Activated gamma-delta T cell treated with Interleukin-2 at 50 U/mL for 16 hours (primary cell): ENCODE data around the gene IRF4.

Experiments
- DNase-seq: peaks from one replicate; pipeline ENCODE4 v3.0.0-alpha.2; 2020

Gene IRF4

GRCh38 chr6:391559-392440 lies at the start of gene IRF4:
Gene IRF4 (plus strand): TSS chr6:391752. CDS start chr6:393153, 1,401 bp downstream.
- DNase-seq, result no peak

DNA sequence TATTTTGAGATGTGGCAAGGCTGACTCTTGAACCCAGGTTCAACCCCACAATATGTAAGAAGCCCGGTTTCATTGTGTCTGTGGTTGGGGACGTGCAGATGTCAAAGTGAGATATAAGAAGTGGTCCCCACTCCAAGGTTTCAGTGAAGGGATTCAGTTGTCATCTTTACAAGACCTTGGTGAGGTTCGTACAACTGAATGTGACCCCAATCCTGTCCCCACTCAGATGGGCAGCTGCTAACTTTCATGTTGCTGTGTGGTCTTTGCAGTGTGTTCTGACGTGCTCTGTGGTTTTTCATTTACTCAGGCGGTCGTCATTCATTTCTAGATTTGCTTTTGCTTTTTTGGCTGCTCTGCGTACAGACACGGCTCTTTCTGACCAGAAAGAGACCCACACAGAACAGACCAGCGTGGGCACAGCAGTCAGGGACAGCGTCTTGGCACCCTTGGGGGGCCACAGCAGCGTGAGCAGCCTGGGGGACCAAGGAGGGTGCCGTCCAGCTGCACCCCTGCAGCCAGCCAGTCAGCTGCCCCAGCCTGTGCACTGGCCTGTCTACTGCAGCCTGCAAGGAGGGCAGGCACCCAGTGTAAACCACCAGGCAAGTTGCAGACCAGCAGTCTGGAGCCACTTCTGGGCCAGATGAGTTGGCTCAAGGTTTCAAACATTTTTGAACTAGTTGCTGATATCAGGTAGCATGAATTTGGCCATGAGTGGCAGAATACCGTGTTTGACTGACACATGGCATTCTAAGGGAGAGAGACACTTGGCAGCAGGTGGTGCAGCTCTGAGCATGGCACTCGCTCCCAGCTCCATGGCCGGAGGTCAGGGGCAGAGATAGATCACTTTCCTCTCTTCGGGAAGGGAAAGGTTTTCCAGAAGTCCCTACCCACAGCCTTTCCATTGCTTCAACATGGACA lies 49.4 kb upstream of the IRF4 start:
- no peak for DNase-seq

- no peak for DNase-seq
These were observed 48.7 kb upstream of the IRF4 start for GRCh38 chr6:342832-343179.

DNA sequence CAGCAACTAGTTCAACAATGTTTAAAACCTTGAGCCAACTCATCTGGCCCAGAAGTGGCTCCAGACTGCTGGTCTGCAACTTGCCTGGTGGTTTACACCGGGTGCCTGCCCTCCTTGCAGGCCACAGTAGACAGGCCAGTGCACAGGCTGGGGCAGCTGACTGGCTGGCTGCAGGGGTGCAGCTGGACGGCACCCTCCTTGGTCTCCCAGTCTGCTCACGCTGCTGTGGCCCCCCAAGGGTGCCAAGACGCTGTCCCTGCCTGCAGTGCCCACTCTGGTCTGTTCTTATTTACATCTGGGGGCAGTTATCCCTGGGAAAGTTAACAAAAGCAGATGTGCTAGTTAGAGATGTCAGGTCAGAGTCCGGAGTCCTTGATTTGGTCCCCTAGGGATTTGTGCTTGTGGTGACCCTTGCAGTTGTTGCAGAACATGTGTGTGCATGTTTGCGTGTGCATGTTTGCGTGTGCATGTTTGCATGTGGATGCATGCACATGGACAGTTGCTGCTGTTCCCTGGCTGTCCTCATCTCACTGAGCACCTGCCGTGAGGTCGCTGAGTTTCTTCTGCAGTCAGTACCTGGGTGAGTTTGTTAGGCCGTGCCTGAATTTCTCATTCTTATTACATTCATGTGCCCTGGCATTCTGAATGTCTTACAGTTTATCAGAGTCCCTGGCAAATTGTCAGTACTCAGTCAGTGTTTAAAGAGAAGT lies 48.2 kb upstream of the IRF4 start:
- no peak for DNase-seq

DNA sequence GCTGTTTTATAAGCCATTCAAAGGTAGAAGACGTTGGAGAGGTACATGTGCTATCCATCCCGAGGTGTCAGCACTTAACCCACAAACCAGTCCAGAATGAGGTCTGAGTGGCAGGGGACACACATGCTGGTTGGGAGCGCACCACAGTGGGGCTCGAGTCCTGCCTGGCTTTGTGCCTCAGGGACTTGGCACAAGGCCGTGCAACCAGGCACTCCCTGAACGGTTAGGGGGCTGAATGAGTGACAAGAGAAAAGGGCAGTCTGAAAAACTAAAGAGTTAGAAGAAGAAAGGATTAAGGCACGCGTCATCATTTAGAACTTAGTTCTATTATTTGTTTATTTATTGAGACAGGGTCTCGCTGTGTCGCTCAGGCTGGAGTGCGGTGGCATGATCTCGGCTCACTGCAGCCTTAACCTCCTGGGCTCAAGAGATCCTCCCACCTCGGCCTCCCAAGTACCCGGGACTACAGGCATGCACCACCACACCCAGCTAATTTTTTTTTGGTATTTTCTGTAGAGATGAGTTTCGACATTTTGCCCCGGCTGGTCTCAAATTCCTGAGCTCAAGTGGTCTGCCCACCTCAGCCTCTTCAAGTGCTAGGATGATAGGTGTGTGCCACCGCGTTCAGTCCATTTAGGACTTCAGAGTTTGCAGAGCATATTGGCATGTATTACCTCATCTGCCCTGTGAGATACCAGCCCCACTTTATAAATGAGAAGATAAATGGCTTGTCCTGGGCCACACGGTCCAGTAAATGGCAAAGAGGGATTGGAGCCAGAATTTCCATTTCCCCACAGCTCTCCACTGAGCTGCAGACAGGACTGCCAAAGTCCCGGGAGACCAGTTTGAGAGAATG lies 47.4 kb upstream of the IRF4 start:
- no peak for DNase-seq

DNA sequence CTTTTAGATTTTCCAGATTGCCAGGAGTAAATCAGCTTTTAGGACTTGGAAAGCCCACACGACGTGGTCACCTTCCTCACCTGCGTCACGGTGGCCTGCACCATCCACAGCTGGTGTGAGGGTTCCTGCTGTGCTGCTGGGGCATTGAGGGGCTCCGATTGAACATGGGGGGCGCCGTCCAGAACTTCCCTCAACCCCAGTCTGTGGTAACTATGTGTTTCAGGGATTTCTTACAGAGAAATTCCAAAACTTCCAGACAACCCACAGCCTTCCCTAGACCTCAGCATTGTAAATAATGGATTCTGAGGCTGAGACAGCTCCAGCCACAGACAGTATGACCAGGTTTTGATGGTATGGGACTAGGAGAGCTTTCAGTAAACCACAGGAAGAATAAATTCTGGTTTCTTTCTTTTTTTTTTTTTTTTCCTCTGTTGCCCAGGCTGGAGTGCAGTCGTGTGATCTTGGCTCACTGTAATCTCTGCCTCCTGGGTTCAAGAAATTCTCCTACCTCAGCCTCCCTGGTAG lies 46.7 kb upstream of the IRF4 start:
- no peak for DNase-seq

DNA sequence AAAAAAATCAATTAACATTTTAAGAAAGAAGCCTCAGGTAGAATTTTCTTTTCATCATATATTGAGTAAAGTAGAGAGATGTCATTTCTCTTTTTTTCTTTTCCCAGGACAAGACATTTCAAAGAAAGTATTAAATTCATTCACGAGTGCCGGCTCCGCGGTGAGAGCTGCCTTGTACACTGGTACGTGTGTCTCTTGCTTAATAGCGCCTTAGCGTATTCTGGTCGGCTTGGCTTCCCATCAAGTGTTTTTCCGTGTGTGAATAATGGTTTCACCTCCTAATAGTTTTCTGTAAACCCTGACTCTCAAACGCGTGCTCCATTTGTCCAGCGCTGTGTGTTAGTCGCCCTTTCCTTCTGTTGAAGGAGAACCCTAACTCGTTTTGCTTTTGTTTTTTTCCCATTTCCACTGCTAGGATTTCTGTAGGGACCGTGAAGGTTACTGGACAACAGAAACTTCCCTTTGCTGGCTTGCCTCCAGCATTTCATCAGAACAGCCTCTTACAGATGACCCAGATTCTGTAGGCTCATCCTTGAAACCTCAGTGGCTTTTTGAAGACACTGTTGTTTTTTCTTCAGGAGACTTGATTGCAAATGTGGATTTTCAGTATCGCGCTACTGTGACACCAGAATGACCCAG lies 45.7 kb upstream of the IRF4 start:
- DNase-seq, result no peak

DNA sequence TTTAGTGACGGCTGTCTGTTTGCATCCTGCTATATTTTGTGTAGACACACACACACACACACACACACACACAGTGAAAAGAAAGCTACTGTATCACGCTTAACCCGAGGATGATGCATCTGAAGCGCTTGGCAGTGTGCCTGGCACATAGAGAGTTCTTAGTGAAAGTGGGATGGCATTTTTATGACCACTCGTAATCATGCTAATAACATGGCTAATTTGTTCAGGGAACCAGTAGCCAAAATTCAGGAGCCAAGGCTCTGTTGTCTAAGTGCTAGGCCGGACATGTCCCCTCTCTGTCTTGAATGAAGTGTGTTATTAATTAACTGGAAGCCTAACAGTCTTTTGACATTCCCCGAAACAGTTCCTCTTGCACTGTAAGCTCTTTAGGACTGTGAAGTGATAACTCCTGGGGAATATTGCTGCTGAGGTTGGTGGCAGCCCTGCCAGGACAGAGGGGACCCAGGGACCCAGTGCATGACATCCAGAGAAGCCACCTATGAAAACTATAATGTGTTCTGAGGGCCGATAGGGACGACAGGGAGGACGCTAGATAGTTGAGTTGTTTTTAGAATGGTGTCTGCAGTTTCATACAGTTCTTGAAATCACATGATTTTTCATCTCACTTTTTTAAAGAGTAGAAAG lies 45.0 kb upstream of the IRF4 start:
- DNase-seq, result no peak

GRCh38 chr6:347232-347631 lies 44.3 kb upstream of the IRF4 start:
- no peak for DNase-seq

DNA sequence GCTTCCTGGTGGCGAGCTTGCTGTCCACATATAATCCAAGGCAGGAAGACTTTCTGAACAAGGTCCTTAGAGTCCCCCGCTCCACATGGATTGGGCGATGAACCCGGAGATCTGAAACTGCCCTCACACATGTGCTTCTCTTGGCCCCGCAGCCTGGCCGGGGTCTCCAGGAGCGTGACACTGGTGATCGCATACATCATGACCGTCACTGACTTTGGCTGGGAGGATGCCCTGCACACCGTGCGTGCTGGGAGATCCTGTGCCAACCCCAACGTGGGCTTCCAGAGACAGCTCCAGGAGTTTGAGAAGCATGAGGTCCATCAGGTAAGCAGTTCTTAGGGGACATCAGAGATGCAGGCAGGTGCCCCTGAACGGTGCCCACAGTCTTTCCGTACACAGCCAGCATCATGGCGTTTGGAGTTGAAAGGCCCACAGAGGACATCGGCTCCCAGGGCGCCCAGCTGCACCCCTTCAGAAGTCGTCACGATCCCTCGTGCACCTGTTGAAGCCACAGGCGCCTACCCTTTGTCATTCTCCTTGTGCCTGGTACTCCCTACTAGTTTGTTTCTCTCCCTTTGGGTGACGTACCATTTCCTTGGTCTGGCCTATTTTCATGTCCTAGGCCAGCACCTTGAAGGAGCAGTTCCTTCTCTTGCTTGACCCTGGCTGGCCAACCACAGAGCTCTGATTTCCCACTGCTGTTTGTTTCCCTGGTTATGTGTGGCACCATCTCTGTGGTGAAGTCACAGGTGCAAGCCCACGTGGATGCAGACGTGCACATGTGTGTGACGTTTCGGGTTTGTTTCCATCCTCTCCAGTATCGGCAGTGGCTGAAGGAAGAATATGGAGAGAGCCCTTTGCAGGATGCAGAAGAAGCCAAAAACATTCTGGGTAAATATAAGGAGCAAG lies 43.3 kb upstream of the IRF4 start:
- no peak for DNase-seq

GRCh38 chr6:348860-349396 lies 42.6 kb upstream of the IRF4 start:
- no peak for DNase-seq

DNA sequence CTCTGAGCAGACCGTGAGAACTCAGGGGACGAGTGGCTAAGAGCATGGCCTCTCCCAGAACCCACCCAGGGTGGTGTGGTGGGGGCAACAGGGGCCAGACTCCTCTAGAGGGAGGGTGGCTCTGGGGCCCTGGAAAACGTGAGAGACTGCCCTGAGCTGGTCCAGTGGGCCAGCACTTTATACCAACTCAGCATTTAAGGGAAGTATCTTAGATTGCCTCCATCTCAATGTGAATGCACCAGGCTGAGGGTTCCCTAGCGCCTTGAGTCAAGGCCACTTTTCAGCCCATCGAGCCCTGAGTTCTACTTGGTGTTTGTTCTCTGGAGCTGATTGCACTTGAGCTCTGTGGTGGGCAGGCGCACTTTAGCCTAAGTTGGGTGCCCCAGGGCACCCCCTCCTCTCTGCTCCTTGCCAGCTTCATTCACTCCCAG lies 42.0 kb upstream of the IRF4 start:
- DNase-seq, result no peak

GRCh38 chr6:350371-350770 lies 41.2 kb upstream of the IRF4 start:
- no peak for DNase-seq

DNA sequence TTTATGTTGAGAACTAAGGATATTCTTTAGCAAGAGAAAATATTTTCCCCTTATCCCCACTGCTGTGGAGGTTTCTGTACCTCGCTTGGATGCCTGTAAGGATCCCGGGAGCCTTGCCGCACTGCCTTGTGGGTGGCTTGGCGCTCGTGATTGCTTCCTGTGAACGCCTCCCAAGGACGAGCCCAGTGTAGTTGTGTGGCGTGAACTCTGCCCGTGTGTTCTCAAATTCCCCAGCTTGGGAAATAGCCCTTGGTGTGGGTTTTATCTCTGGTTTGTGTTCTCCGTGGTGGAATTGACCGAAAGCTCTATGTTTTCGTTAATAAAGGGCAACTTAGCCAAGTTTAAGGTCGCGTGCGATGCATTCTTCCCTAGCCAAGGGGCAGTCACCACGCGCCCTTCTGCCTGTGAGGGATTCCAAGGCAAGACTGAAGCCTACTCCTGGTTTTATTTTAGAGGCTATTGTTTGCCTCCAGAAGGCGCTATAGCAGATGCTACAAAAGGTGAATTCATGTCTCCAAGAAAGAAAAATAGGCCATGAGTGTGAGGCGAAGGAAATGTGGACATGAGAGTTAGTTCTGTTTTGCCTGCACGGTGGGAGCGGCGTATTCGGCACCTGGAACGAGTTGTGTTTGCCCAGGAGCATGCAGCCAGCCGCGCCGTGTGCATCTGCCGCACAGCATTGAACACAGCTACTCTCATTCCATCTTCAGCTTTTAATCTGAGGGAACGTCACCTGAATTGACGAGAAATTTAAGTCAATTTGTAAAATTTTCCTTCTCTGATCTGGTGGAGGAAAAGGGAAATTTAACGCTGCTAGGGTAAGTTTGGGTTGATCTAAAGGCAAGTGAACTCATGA lies 40.3 kb upstream of the IRF4 start:
- no peak for DNase-seq

GRCh38 chr6:351867-352289 lies 39.7 kb upstream of the IRF4 start:
- no peak for DNase-seq

- no peak for DNase-seq
These were observed 39.1 kb upstream of the IRF4 start for GRCh38 chr6:352474-352873.

GRCh38 chr6:352896-353470 lies 38.6 kb upstream of the IRF4 start:
- DNase-seq, result no peak
